ENCODE measurements around the gene RNF213. TPM values are rescaled to one million over a fixed set of nuclear protein-coding genes. Genes with fewer than 3 reads are reported as not detected.

Gene RNF213
- total RNA-seq, 1 donor from 2014 or later: 120 TPM

- Mint-ChIP-seq H3K4me3 (ENCODE audit: unreplicated experiment) (no peak overlapping the region), H3K27ac (ENCODE audit: unreplicated experiment) (no peak overlapping the region), H3K36me3 (ENCODE audit: low read depth, unreplicated experiment) (no peaks in the 10 kb centered on the region), H3K9me3 (ENCODE audit: unreplicated experiment) (no peaks in the 10 kb centered on the region), H3K4me1 (ENCODE audit: low read depth, unreplicated experiment) (no peaks in the 10 kb centered on the region), H3K27me3 (ENCODE audit: low read depth, unreplicated experiment) (peaks cover 13% of the 10 kb centered on the region)
- Histone ChIP-seq H3K4me2 (ENCODE audit: low read length) (no peak overlapping the region), H3K27ac (ENCODE audit: low read depth, low read length) (no peak overlapping the region), H3K4me1 (ENCODE audit: insufficient read depth, low read length) (no peaks in the 10 kb centered on the region), H3K27me3 (ENCODE audit: insufficient read depth, low read length) (no peaks in the 10 kb centered on the region), H3K4me3 (ENCODE audit: insufficient read depth, low read depth, low read length) (no peak overlapping the region), H3K9ac (ENCODE audit: low read length) (no peak overlapping the region), H3K36me3 (ENCODE audit: insufficient read depth, low read length) (no peaks in the 10 kb centered on the region), H4K20me1 (ENCODE audit: insufficient read depth, low read length) (no peaks in the 10 kb centered on the region), H3K79me2 (ENCODE audit: insufficient read depth, low read length) (no peaks in the 10 kb centered on the region), H2AFZ (ENCODE audit: low read depth, low read length) (no peak overlapping the region), H3K9me3 (ENCODE audit: insufficient read depth, low read depth, low read length) (no peaks in the 10 kb centered on the region)
- FAIRE-seq (no peak), DNase-seq (ENCODE audit: low read depth) (no peak)
- TF ChIP-seq CTCF (IDR thresholded peaks at IDR 0.05; ENCODE audit: insufficient read depth, low read depth, low read length): no peak
- no peak for TF ChIP-seq EZH2 (IDR thresholded peaks at IDR 0.05; ENCODE audit: insufficient read depth, low read length)
These were observed 170.0 kb downstream of the RNF213 start for GRCh38 chr17:80430446-80431245.

- H3K9me3 Mint-ChIP-seq (ENCODE audit: unreplicated experiment): peaks cover under 1% of the 10 kb centered on the region
These were observed 170.9 kb downstream of the RNF213 start for GRCh38 chr17:80431246-80432195.

More at GRCh38 chr17:80431246-80432195, 170.9 kb downstream of the RNF213 start:
- Histone ChIP-seq H3K79me2 (ENCODE audit: insufficient read depth, low read length) (no peaks in the 10 kb centered on the region), H3K4me2 (ENCODE audit: low read length) (no peak overlapping the region), H3K9me3 (ENCODE audit: insufficient read depth, low read depth, low read length) (no peaks in the 10 kb centered on the region), H3K27me3 (ENCODE audit: insufficient read depth, low read length) (no peaks in the 10 kb centered on the region), H3K36me3 (ENCODE audit: insufficient read depth, low read length) (no peaks in the 10 kb centered on the region), H3K9ac (ENCODE audit: low read length) (no peak overlapping the region), H3K4me3 (ENCODE audit: insufficient read depth, low read depth, low read length) (no peak overlapping the region), H3K27ac (ENCODE audit: low read depth, low read length) (no peak overlapping the region), H2AFZ (ENCODE audit: low read depth, low read length) (no peak overlapping the region), H4K20me1 (ENCODE audit: insufficient read depth, low read length) (no peaks in the 10 kb centered on the region), H3K4me1 (ENCODE audit: insufficient read depth, low read length) (no peaks in the 10 kb centered on the region)
- DNase-seq (ENCODE audit: low read depth) (no peak), FAIRE-seq (no peak)
- Mint-ChIP-seq H3K4me3 (ENCODE audit: unreplicated experiment) (no peak overlapping the region), H3K36me3 (ENCODE audit: low read depth, unreplicated experiment) (no peaks in the 10 kb centered on the region), H3K27ac (ENCODE audit: unreplicated experiment) (no peak overlapping the region), H3K4me1 (ENCODE audit: low read depth, unreplicated experiment) (no peaks in the 10 kb centered on the region), H3K27me3 (ENCODE audit: low read depth, unreplicated experiment) (peaks cover 15% of the 10 kb centered on the region)
- no peak for TF ChIP-seq CTCF (IDR thresholded peaks at IDR 0.05; ENCODE audit: insufficient read depth, low read depth, low read length)
- TF ChIP-seq EZH2 (IDR thresholded peaks at IDR 0.05; ENCODE audit: insufficient read depth, low read length): no peak
